ENCODE data around the gene CFAP20.
A peak's percentile ranks its signal among the peaks of the same experiment; 100 is the strongest.
"Not testable (repeated sequence)": the region's sequence is repeated elsewhere in the genome, so short reads cannot be mapped to it uniquely, and the experiment has no call there.

The CFAP20 gene

DNA sequence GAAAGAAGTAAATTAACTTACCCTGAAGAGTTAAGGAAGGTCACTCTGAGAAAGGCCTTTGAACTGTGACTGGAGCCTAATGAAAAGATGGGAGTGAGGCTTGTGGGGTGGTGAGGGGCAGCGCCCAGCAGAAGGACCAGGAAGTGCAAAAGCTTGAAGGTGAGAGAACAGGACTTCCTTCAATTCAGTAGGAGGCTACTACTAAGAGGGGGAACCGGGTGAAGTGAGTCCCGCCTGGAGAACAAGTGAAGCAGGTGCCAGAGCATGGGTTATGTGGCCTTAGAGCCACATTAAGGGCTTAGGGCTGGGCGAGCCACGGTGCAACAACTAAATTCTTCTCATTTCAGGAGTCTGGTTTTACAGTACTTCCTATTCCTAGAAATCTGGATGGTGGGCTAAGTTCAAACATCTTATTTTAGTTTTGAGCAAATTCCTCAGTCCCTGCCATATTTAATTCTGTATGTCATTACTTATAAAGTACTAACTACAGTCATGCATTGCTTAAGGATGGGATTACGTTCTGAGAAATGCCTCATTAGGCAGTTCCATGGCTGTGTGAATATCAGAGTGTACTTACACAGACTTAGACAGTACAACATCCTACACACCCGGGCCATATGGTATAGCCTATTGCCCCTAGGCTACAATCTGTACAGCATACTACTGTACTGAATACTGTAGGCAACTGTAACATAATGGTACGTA is 5.1 kb downstream of the CFAP20 start:
- DNase-seq = no peak

DNA sequence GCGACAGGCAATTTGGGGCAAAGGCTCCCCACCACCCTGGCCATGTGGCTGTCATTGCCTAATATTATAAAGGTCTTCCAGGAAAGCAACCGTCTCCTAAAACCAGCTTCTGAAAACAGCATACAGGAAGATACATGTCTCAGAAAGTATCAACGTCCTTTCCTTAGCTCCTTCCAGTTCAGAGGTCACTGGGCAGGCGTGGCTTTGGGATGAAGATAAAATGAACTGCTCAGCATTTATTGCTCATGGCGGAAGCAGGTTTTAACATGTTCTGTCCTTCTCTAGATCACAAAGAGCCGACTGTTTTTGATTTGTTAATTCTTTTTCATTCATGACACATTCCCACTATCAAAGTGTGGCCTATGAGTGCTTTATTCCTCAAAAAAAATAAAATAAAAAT is 8.0 kb downstream of the CFAP20 start:
- peak; percentile 44 for DNase-seq

DNA sequence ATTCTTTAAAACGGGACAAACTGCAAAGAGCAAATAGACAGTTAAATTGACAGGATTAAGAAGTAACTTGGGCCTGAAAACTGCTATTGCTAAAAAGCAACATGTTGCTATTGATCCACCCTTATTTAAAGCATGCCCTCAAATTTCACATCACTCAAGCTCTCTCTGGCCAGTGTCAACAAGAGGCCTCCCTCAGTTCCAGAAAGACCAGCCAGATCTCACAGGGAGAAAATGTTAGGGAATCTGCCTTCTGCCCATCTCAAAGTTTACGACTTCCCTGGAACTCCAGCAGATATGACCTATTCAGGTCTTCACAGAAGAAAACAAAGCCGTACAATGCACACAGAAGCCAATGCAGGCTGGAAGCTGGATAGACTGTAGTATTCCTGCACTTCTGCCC is 8.9 kb downstream of the CFAP20 start:
- no peak for DNase-seq

DNA sequence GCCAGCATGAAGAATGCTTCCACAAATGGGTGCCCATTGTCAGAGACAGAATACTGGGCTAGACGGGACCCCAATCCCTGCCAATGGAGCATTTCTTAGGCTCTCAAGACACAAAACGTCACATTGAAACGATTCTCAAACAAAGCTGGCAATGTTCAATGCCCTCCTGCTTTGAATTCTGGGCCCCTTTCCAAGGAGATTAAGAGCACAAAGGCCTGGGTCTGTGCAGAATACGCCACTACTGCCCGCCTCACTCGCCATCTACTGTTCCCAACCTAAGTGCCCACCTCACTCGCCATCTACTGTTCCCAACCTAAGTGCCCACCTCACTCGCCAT is 9.7 kb downstream of the CFAP20 start:
- no peak for DNase-seq

DNA sequence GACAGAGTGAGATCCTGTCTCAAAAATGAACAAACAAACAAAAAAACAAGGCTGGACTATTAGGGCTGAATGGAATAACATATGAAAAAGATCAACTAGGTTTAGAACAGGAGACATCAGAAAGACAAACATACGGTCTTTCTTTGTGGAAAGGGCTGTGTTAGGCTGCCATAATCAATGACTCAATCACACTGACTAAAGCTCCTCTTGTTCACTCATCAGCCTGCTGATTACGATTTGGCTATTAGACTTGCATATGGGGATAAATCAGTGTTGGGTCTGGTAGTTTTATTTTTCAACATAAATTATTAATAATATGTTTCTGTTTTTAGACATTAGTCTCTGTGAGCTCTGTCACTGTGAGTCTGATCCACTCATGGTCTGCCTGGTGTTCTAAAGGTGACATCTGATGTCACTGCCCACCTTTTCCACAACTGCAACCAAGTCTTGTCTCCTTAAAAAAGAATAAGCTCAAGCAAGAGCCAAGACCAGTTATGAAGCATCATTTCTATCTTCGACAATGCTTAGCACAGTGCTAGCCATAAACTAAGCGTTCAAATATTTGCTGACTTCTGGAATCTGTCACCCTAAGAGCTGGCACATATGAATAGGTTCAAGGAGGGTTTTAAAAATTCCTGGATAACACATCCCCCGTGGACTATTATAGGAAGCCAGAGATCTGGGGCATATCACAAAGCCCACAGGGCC is 10.2 kb downstream of the CFAP20 start:
- no peak for DNase-seq

DNA sequence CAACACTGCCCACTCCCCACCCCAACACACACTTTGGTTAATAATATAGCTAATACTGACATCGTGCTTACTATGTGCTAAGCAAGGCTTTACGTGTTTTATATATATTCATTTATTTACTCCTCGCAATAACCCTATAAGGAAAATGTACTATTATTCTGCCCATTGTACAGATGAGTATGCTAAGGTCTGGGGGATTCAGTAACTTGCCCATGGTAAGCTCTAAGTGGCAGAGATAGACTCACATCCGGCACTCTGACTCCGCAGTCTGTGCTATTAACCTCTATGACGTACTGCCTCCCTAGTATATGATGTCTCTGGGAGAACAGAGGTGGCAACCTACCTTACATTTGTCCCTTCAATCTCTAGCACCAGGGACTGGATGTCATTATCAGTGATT is 12.7 kb downstream of the CFAP20 start:
- DNase-seq = no peak

DNA sequence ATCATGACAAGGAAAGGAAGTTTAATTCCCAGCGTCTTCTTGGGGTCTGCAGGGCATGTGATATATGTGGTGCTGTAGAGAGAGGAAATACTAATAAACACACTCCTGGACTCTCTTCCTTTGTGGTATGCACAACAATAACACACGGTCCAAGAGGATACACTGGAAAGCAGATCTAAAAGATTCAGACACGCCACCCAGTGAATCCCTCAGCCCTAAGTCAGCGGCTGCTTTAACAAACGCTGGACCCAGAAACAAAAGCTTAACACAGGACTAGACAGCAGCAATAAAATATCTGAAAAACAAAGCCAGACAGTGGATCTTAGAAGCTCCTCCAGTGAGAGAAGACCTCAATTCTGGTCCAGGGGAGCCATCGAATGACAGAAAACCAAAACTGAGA is 13.1 kb downstream of the CFAP20 start:
- no peak for DNase-seq

DNA sequence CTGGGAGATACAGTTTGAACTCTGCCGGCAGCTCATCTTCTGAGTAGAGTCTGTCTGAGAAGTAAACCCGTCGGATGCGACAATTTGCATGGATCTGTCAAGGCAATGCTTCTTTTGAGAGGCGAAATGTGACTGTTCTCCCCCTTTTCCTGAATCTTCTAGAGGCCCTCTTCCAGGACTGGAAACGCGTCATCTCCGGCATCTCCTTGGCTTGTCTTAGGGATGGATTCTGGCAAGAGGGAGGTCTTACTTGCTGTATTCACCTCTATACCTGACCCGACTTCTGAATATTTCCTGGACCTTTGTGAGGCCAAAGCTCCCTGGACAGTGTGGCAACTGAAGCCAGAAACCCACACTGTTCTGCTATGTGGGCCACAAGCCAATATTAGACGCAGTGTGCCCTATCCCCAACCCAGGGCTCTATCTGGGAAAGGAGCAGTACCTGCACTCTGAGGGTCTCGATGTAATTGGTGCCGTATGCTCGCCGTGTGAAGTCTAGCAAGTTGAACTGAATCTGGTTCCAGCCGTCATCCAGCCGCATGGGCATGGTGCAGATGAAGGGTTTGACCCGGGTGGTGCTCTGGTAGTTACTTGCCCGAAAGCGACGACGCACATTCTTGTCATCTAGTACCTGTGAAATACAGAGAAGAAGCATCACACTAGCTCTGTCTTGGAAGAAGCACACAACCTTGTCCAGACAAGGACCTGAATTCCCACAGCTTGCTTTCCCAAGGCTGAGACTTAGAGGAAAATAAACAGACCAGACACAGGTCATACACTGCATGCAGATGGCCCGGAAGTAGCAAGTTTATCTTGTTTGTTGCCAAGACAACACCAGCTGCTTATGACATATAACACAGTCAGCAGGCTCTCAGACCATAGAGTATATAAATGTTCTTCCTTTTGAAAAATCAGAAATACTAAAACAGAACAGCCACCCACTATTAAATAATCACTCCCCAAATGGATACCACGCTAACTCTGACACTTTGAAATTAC is 14.1 kb downstream of the CFAP20 start:
- DNase-seq = no peak

DNA sequence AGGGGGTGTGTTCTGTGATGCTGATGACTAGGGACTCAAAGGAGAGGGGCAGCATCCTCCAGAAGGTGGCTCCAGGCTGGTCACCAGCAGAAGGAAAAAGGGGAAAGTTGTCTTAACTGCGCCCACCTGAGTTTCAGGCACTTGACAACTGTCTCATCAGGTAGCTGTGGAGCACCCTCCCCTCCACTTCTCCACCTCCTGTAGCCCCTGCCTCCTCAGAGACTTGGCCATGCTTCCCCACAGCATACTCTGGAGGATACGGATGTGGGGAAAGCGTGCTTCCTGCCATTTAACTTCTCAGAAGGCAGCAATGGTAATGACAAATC is 17.9 kb downstream of the CFAP20 start:
- DNase-seq = no peak

DNA sequence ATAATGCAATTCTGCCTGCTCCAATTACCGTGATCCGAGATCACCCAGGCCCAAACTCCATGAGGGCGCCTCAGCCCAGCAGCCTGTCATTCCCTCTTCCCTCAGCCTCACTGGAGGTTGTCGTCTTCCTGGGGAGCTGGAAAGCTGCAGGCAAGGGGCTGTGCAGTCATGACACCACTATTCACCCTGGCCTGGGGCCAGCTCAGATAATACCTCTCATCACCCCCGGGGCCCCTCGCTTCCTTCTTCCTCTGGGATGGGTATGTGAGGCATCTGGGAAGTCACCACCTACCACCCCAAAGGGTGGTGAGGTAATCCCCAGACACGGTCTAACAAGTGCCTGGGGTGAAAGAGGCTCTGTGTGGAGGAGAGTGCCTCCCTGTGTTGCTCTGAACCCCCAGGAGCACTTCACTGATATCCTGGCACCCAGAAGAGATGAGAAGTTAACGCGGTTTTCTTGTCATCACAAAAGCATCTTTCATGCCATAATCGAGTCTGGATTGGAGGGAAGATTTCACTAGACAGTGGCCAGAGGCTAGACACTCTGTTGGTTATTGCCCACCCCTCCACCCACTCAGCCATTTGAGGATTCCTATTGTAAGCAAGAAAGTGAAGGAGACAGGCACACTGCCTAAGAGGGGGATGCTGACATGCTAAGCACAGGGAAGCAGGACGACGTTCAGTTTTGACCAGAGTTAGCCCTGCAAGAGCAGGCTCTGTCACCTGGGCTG is 18.4 kb downstream of the CFAP20 start:
- peak; percentile 89 for DNase-seq

DNA sequence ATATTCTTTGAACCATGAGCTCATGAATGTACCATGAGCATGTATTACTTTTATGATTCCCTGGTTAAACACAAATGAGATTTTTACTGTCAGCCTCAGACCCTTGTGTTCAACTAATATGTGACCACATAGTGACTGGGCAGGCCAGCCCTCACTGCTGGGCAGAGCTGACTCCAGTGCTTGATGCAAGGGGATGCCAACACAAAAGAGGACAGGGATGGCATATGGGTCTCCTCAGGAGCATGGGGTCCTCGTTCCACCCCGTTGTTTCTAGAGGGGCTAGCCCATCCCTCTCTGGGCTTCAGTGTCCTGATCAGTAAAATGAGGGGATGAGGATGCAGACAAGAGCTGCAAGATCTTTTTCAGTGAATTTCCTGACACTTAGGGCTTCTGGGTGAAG is 19.3 kb downstream of the CFAP20 start:
- DNase-seq = no peak

DNA sequence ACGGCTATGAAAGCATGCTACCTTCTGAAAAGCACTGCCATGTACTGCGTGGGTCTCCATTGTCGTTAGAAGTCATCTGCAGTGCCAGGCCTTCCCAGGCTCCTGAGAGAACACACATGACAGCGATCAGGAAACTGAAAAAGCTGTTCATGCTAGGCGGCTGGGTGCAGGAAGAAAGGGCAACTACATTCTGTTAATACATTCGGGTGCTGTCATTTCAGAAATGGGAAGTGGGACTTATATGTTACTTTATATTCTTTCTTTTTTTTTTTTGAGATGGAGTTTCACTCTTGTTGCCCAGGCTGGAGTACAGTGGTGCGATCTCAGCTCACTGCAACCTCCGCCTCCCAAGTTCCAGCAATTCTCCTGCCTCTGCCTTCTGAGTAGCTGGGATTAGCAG is 19.9 kb downstream of the CFAP20 start:
- DNase-seq = no peak

DNA sequence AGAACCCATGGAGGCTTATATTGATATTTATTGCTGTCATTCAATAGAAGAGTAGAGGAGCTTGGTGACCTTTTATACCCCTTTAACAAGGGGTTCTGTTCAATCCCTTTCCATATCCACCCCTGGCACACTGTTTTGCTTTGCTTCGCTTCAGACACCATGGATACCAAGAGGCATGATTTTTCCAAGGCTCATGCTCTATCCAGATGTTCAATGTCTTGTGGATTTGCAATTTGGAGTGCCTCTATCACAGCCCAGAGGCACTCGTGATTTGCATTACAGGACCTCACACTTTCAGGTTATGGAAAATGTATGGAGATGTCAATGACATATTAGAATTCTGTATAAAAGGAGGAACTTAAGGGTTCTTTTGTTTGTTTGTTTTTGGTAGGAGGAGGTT is 21.5 kb downstream of the CFAP20 start:
- no peak for DNase-seq

DNA sequence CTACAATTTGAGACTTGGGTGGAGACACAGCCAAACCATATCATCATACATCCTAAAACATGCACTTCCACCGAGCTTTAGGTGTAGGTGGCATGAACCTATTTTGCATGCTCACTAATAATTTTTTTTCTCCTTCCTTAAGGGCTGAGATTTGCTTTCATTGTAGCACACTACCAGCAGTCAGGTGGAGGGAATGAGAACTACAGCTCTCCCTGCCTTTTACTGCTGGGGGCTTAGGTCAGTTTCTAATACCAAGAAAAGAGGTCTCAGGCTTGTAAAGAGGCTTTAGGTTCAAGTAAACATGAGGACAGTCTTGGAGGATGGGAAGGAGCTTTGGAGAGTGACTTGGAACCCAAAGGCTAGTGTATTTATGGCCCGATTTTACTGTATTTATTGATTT is 22.0 kb downstream of the CFAP20 start:
- no peak for DNase-seq

DNA sequence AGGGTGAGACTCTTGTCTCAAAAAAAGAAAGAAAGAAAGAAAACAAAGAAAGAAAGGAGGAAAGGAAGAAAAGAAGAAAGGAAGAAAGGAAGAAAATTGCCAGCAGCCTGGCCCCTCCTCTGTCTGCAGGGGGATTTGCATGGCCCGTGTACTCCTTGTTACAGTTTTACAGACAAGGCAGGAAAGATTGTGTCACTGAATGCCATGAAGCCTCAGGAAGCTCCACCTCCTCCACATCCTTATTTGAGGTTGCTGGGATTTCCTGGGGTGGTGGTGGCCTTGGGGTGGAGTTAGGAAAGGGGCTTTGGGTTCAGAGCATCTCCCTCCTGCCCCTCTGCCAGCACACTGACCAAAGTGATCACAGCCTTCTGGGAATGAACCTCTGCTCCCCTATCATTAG is 23.6 kb downstream of the CFAP20 start:
- DNase-seq = no peak

DNA sequence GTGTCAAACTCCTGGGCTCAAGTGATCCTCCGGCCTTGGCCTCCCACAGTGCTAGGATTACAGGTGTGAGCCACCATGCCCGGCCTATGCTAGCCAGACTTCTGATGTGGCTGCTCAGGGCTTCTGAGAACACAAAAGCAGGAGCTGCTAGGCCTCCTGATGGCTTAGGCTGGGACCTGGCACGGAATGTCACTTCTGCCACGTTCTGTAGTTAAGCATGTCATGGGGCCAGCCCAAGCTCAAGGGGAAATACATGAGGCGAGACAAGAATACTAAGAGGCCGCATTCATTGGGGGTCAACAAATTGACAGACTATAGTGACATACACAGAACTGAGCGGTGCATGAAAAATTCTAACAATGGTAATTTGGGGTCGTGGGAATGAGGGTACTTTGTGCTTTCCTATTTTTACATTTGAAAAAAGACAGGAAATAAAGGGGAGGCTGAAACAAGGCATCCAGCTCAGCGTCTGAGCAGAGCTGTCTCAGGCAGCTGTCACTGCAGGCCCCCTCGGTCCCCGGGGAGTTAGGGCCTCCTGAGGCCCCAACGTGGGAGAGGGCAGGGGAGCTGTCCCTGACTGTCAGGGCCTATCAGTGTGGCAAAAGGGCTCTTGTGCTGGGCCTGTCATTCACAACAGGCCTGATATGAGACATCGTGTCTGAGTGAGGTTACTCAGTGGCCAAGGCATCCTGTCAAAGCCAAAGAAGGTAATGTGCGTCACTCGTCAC is 26.4 kb downstream of the CFAP20 start:
- peak; percentile 71 for DNase-seq

DNA sequence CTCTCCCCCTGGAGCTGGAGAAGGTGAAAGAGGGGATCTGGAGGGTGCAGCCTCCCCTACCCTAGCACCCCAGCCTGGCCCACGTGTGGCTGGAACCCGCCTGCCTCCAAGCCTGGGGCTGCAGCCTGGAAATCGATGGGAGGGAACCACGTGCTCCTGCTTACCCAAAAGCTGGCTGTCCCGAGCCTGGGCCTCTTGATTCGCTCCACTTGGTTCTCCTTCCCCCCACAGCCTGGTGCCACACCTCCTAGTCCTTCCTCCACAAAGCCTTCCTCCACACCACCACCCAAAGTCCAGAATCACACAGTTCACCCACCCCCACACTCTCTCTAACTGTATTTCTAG is 29.3 kb downstream of the CFAP20 start:
- DNase-seq = no peak

DNA sequence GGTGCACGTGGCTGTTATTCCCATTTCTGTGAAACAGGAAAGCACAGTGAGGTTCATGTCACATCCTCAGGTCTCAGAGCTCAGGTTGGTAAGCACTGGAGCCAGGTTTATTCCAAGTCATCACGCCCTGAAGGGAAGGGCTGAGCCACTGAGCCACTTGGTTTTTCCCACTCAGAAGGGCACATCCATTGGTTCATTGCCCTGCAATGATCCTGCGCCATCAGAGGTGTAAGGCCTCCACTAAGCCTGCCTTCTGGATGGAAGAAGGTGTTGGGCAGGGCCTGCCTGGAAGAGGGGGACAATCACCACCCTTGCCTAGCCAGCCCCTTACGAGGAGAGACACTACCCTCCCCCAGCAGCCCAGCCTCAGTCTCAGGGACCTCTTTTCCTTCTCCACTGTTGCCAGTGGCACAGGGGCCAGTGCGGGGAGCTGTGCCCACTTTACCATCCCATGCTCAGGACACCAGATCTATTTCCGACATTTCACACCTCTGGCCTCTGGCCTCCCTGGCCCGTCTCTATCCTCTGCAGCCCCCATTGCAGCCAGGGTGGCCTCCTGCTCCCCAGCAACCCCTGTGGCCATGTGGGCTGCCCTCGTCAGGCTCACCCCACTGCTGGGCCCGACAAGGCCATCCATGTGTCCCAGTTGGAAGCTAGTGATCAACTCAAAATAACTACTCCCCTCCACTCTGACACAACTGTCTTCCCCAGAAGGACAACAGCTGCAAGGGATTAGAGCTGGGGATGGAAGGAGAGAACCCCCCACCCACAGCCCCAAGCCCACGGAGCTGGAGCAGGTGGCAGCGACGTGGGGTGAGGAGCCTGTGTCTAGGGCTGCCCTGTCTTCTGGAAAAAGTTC is 29.9 kb downstream of the CFAP20 start:
- peak; percentile 53 for DNase-seq

DNA sequence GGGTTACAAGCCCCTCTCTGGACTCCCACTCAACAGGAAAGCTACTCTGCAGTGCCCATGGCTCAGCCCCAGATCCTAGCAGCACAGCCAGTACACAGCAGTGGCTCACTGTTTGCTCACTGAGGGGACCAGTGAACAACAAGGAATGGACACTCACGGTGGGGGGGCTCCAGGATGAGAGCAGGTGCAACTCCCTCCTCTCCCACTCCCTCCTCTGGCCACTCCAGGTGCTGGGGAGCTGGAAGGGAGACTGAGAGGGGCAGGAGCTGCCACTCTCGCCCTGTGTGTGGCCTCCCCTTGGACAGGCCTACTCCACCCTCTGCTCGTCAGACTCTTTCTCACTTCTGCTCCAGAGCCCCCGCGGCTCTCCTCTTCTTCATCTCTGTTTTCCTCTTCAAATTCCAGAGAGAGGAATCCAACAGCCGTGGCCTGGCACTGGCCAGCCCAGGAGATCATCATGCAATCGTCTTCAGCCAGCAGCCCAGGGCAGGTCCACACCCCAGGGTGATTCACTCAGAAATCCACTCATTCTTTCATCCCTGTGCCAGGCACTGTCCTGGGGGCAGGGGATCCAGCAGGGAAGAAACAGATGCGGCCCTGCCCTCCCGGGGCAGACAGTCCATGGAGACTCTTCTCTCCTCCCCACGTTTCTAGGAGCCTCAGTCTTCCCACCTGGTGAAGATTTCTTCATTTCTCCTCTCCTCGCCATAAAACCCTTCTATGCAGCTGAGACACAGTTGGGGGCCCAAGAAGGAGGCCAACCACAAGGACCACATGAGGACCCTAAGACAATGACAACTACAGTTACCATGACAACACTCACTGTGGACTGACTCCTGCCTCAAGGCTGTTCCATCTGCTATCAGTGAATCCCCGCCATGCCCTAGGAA is 30.7 kb downstream of the CFAP20 start:
- DNase-seq = peak; percentile 43

DNA sequence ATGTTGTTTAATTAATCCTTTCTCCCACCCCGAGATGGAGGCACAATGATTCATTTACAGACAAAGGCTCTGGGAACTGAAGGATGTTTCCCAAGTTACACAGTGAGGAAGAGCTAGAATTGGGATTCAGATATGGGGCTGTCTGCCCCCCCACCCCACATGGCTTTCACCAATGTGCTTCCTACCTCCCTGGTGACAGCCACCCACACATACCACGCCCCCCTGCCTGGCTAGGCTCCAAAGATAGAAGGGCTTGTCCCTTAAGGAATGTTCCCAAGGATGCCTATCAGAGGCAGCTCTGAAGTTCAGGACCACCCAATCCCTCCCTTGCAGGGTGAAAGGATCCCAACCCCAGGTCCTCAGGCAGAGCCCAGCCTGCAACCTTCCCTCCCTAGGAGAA is 32.9 kb downstream of the CFAP20 start:
- no peak for DNase-seq

DNA sequence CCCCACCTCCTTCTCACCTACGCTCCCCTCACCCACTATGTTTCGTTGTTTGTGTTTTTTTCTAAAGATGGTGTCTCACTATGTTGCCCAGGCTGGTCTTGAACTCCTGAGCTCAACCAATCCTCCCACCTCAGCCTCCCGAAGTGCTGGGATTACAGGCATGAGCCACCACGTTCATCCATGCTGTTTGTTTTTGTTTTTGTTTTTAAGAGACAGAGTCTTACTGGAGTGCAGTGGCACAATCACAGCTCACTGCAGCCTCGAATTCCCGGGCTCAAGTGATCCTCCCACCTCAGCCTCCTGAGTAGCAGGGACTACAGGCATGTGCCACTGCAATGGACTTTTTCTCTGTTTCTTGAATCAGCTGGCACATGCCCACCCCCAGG is 33.6 kb downstream of the CFAP20 start:
- DNase-seq = not testable (repeated sequence)
